Astrocyte (in vitro differentiated cells and primary cell): ENCODE results near the gene SLC25A2. TPM values are rescaled to one million over a fixed set of nuclear protein-coding genes. Genes with fewer than 3 reads are reported as not detected.

Experiments
- DNase-seq: peaks from one replicate; pipeline ENCODE4 v3.0.0-alpha.2; 2010; ENCODE audit warnings: low read depth
- FAIRE-seq: peaks from 2 replicates; lab custom pipeline; 2011; peaks lifted over from hg19 to GRCh38; lab: Jason Lieb, UNC
- H2AFZ ChIP-seq: 2 replicates; pipeline ENCODE4 v1.6.0; 2012; ENCODE audit warnings: low read depth, low read length, inconsistent platforms
- H3K27ac ChIP-seq: 2 replicates; pipeline ENCODE4 v1.5.1; 2011; ENCODE audit warnings: low read depth, low read length, inconsistent platforms
- H3K27me3 ChIP-seq: 2 replicates; pipeline ENCODE4 v1.6.0; 2011; ENCODE audit warnings: low read length, inconsistent platforms; ENCODE audit not compliant: insufficient read depth
- H3K36me3 ChIP-seq: 2 replicates; pipeline ENCODE4 v1.5.1; 2011; ENCODE audit warnings: low read length, inconsistent platforms; ENCODE audit not compliant: insufficient read depth
- H3K4me1 ChIP-seq: 2 replicates; pipeline ENCODE4 v1.5.1; 2011; ENCODE audit warnings: low read length, inconsistent platforms; ENCODE audit not compliant: insufficient read depth
- H3K4me2 ChIP-seq: 2 replicates; pipeline ENCODE4 v1.6.0; 2012; ENCODE audit warnings: low read length, inconsistent platforms
- H3K4me3 ChIP-seq: 2 replicates; pipeline ENCODE4 v1.5.1; 2011; ENCODE audit warnings: low read depth, mild to moderate bottlenecking, low read length, inconsistent platforms; ENCODE audit not compliant: insufficient read depth
- H3K79me2 ChIP-seq: 2 replicates; pipeline ENCODE4 v1.6.0; 2012; ENCODE audit warnings: mild to moderate bottlenecking, low read length, inconsistent platforms; ENCODE audit not compliant: insufficient read depth
- H3K9ac ChIP-seq: 2 replicates; pipeline ENCODE4 v1.6.0; 2012; ENCODE audit warnings: mild to moderate bottlenecking, low read length, inconsistent platforms
- H3K9me3 ChIP-seq: 2 replicates; pipeline ENCODE4 v1.5.1; 2012; ENCODE audit warnings: low read depth, mild to moderate bottlenecking, low read length, inconsistent platforms; ENCODE audit not compliant: insufficient read depth
- H4K20me1 ChIP-seq: 2 replicates; pipeline ENCODE4 v1.6.0; 2012; ENCODE audit warnings: low read length, inconsistent platforms; ENCODE audit not compliant: insufficient read depth
- H3K27ac Mint-ChIP-seq: one replicate; pipeline ENCODE4 v1.8.0; 2021; ENCODE audit warnings: mild to moderate bottlenecking, mixed read lengths; ENCODE audit not compliant: unreplicated experiment
- H3K27me3 Mint-ChIP-seq: one replicate; pipeline ENCODE4 v1.8.0; 2021; ENCODE audit warnings: low read depth, mixed read lengths; ENCODE audit not compliant: unreplicated experiment
- H3K36me3 Mint-ChIP-seq: one replicate; pipeline ENCODE4 v1.8.0; 2021; ENCODE audit warnings: low read depth, mixed read lengths; ENCODE audit not compliant: unreplicated experiment
- H3K4me1 Mint-ChIP-seq: one replicate; pipeline ENCODE4 v1.8.0; 2021; ENCODE audit warnings: low read depth, mixed read lengths; ENCODE audit not compliant: unreplicated experiment
- H3K4me3 Mint-ChIP-seq: one replicate; pipeline ENCODE4 v1.8.0; 2021; ENCODE audit warnings: mild to moderate bottlenecking, moderate library complexity, mixed read lengths; ENCODE audit not compliant: unreplicated experiment
- H3K9me3 Mint-ChIP-seq: one replicate; pipeline ENCODE4 v1.8.0; 2021; ENCODE audit warnings: mild to moderate bottlenecking, mixed read lengths; ENCODE audit not compliant: unreplicated experiment
- EZH2 ChIP-seq: IDR thresholded peaks from 2 replicates; pipeline ENCODE4 v1.6.1; 2012; ENCODE audit warnings: mild to moderate bottlenecking, low read length, inconsistent platforms; ENCODE audit not compliant: insufficient read depth
- total RNA-seq: library from RNA; stranded (reverse); gene quantifications from 2 replicates; pipeline ENCODE4 v1.2.1, GENCODE V29; 2021
- TF ChIP-seq, protein P1 (sequence below): IDR thresholded peaks from 2 replicates; pipeline ENCODE4 v1.5.1; 2011; ENCODE audit warnings: low read depth, mild to moderate bottlenecking, inconsistent platforms, low read length, moderate library complexity; ENCODE audit not compliant: insufficient read depth

The SLC25A2 gene
- total RNA-seq, 1 donor from 2014 or later, result 0.25 TPM

- no peaks in the 10 kb centered on the region for H3K4me1 ChIP-seq
- no peak for DNase-seq
- H3K27ac ChIP-seq, result no peak overlapping the region
- H4K20me1 ChIP-seq, result peaks cover 20% of the 10 kb centered on the region
- no peak overlapping the region for H3K4me2 ChIP-seq
- peaks cover 41% of the 10 kb centered on the region for H3K9me3 Mint-ChIP-seq
- H3K27me3 ChIP-seq, result no peaks in the 10 kb centered on the region
- peaks cover 19% of the 10 kb centered on the region for H3K9me3 ChIP-seq
- peaks cover 28% of the 10 kb centered on the region for H3K79me2 ChIP-seq
- peak overlapping the region; percentile 12 for H3K4me3 Mint-ChIP-seq
- no peaks in the 10 kb centered on the region for H3K27me3 Mint-ChIP-seq
- no peak overlapping the region for H3K27ac Mint-ChIP-seq
- peaks cover 7% of the 10 kb centered on the region for H3K4me1 Mint-ChIP-seq
- H3K36me3 Mint-ChIP-seq, result peaks cover 21% of the 10 kb centered on the region
- no peak overlapping the region for H2AFZ ChIP-seq
- no peak for FAIRE-seq
- TF ChIP-seq, protein P1, sequence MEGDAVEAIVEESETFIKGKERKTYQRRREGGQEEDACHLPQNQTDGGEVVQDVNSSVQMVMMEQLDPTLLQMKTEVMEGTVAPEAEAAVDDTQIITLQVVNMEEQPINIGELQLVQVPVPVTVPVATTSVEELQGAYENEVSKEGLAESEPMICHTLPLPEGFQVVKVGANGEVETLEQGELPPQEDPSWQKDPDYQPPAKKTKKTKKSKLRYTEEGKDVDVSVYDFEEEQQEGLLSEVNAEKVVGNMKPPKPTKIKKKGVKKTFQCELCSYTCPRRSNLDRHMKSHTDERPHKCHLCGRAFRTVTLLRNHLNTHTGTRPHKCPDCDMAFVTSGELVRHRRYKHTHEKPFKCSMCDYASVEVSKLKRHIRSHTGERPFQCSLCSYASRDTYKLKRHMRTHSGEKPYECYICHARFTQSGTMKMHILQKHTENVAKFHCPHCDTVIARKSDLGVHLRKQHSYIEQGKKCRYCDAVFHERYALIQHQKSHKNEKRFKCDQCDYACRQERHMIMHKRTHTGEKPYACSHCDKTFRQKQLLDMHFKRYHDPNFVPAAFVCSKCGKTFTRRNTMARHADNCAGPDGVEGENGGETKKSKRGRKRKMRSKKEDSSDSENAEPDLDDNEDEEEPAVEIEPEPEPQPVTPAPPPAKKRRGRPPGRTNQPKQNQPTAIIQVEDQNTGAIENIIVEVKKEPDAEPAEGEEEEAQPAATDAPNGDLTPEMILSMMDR, result no peak
- no peak for TF ChIP-seq EZH2
- H3K4me3 ChIP-seq, result no peak overlapping the region
- H3K36me3 ChIP-seq, result peaks cover 16% of the 10 kb centered on the region
- no peak overlapping the region for H3K9ac ChIP-seq
These were observed 18.4 kb upstream of the SLC25A2 start for GRCh38 chr5:141322261-141322660.

GRCh38 chr5:141320225-141321169 lies 16.6 kb upstream of the SLC25A2 start, which contains the start of gene TAF7:
TSS of gene TAF7 (minus strand) at chr5:141320784. CDS start at chr5:141320044, 740 bp downstream.
- FAIRE-seq (no peak), DNase-seq (peak; percentile 81)
- peaks cover 21% of the 10 kb centered on the region for H3K9me3 ChIP-seq
- H3K27me3 Mint-ChIP-seq, result no peaks in the 10 kb centered on the region
- peaks cover 19% of the 10 kb centered on the region for H3K36me3 ChIP-seq
- H3K4me3 Mint-ChIP-seq, result peak within 1 kb of the TSS; percentile 98
- peaks cover 35% of the 10 kb centered on the region for H3K79me2 ChIP-seq
- H3K4me3 ChIP-seq, result peak within 1 kb of the TSS; percentile 89
- H3K27me3 ChIP-seq, result no peaks in the 10 kb centered on the region
- peaks cover 56% of the 10 kb centered on the region for H3K9me3 Mint-ChIP-seq
- H4K20me1 ChIP-seq, result peaks cover 20% of the 10 kb centered on the region
- H3K4me1 Mint-ChIP-seq, result peaks cover 7% of the 10 kb centered on the region
- H3K4me2 ChIP-seq, result peak within 1 kb of the TSS; percentile 89
- peak within 1 kb of the TSS; percentile 95 for H3K9ac ChIP-seq
- TF ChIP-seq EZH2, result no peak
- TF ChIP-seq, protein P1, result peak; percentile 93
- H3K36me3 Mint-ChIP-seq, result peaks cover 37% of the 10 kb centered on the region
- peak within 1 kb of the TSS; percentile 96 for H3K27ac ChIP-seq
- peak within 1 kb of the TSS; percentile 97 for H2AFZ ChIP-seq
- H3K27ac Mint-ChIP-seq, result peak within 1 kb of the TSS; percentile 100
- H3K4me1 ChIP-seq, result no peaks in the 10 kb centered on the region
